T-helper 9 cell (primary cell): ENCODE results near the gene XYLT2.
A peak's percentile ranks its signal among the peaks of the same experiment; 100 is the strongest.

Experiments used
- DNase-seq: peaks from one replicate; pipeline ENCODE4 v3.0.0-alpha.2; 2020

Gene XYLT2

DNA sequence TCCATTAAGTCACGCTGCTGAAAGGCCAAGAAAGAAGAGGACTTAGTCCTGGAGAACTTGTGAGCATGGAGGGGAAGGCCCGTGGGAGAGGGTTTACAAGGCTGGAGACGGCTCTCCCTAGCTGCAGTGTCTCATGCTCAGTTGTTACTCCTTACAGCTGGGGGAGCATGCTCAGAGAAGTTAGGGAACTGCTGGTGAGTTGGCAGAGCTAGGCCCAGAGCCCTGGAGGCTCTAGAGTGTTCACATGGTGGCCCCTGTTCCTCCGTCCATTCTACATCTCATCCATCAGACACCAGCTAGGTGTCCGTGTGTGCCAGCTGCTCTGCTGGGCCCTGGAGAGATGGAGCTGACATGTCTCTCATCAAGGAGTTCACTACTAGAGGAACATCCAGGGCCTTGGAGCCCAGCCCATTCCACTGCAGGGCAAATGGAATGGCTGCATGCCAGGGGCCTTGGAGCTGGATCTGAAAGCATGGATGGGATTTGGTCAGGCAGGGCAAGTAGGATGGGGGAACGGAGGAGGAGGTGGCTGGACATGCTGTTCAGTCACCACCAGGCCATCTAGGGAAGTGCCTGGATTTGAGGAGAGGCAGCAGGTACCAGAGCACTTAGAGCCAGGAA is 6.3 kb downstream of the XYLT2 start:
- no peak for DNase-seq

- no peak for DNase-seq
Observed at GRCh38 chr17:50352693-50353599, 7.0 kb downstream of the XYLT2 start.

GRCh38 chr17:50353600-50354195 is 7.8 kb downstream of the XYLT2 start:
- DNase-seq: no peak

DNA sequence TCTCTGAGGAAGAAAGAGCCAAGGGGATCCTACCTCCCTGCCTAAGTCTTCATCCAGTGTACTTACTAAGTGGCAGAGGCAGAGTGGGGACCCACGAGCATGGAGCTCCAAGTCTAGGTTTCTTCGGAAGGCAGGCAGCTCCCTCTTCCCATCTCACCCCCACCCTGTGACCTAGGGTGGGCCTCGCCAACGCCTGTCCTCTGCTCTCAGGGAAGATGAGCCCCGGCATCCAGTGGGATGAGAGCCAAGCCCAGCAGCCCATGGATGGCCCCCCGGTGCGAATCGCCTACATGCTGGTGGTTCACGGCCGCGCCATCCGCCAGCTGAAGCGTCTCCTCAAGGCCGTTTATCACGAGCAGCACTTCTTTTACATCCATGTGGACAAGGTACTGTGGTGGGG is 8.3 kb downstream of the XYLT2 start:
- DNase-seq: no peak

- no peak for DNase-seq
Observed at GRCh38 chr17:50354776-50355175, 8.8 kb downstream of the XYLT2 start.

DNA sequence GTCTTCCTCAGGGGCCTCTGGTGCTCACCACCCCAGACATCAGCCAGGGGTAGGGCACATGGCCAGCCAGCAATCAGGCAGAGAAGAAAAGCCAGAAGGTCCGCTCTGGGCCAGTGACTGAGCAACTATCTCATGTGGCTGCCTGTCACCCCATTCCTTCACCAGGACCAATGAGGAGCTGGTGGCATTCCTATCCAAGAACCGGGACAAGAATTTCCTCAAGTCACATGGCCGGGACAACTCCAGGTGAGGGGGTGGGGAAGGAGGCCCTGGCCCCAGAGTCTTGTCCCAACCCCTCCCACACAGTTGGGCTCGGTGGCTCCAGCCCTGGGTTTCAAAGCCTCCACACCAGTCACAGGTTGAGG is 9.4 kb downstream of the XYLT2 start:
- no peak for DNase-seq

DNA sequence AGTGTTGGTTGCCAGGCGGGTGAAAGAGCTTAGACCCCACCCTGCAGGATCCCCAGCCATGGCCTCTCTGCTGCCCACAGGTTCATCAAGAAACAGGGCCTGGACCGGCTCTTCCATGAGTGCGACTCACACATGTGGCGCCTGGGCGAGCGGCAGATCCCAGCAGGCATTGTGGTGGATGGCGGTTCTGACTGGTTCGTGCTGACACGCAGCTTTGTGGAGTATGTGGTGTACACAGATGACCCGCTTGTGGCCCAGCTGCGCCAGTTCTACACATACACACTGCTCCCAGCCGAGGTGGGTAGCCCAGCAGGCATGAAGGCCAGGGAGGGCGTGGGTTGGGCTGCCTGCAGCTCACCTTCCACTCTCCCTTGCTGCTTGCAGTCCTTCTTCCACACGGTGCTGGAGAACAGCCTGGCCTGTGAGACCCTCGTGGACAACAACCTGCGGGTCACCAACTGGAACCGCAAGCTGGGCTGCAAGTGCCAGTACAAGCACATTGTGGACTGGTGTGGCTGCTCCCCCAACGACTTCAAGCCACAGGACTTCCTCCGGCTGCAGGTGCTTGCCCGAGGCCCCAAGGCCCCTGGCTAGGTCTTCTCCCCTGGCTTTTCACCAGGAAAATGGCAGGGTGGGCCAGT is 9.9 kb downstream of the XYLT2 start:
- no peak for DNase-seq

DNA sequence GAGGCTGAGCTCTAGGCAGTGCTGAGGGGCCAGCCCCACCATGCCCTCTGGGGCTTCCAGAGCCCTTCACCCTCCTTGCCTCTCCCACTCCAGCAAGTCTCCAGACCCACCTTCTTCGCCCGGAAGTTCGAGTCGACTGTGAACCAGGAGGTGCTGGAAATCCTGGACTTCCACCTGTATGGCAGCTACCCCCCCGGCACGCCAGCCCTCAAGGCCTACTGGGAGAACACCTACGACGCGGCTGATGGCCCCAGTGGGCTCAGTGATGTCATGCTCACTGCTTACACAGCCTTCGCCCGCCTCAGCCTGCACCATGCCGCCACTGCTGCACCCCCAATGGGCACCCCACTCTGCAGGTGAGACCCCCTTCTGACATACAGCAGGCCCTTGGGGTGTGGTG is 10.5 kb downstream of the XYLT2 start:
- no peak for DNase-seq

DNA sequence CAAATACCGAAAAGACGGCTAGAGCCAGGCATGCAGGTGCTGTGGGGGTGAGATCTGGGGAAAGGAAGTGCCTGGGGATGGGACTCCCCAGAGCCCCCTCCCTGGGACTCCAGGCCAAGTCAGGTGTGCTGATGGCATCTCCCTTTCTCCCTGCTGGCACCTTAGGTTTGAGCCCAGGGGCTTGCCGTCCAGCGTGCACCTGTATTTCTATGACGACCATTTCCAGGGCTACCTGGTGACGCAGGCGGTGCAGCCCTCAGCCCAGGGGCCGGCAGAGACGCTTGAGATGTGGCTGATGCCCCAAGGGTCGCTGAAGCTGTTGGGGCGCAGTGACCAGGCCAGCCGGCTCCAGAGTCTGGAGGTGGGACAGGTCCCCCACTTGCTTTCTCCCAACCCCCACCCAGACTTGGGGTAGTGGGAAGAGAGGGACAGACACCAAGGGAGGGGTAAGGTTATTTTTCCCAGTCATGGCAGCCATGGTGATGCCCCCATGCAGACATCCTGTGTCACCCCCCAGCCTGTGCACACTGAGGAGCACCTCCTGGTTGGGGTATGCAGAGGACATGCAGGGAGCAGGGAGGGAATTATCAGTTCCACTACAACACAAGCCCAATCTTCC is 11.1 kb downstream of the XYLT2 start:
- DNase-seq: no peak

DNA sequence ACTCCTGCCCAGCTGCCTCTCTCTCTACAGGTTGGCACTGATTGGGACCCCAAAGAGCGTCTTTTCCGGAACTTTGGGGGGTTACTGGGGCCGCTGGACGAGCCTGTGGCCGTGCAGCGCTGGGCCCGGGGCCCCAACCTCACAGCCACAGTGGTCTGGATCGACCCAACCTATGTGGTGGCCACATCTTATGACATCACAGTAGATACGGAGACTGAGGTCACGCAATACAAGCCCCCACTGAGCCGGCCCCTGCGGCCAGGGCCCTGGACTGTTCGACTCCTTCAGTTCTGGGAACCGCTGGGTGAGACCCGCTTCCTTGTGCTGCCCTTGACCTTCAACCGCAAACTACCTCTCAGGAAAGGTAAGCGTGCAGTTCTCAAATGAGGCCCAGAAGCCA is 12.3 kb downstream of the XYLT2 start:
- DNase-seq: no peak

- no peak for DNase-seq
Observed at GRCh38 chr17:50359005-50359699, 13.2 kb downstream of the XYLT2 start.

DNA sequence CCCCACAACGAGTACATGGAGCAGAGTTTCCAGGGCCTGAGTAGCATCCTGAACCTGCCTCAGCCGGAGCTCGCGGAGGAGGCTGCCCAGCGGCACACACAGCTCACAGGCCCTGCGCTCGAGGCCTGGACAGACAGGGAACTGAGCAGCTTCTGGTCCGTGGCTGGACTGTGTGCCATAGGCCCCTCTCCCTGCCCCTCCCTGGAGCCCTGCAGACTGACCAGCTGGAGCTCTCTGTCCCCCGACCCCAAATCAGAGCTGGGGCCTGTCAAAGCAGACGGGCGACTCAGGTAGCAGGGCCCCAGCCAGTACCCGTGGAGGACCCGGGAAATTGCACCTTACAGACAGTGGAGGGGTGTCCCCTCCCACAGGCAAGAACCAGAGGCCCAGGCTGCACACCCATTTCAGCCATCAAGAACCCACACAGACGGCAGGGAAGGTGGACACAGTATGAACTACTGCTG is 14.1 kb downstream of the XYLT2 start:
- no peak for DNase-seq

- no peak for DNase-seq
Observed at GRCh38 chr17:50360486-50361115, 14.7 kb downstream of the XYLT2 start.

GRCh38 chr17:50361561-50362480 is 15.9 kb downstream of the XYLT2 start:
- DNase-seq: peak; percentile 32

GRCh38 chr17:50362661-50363060 is 16.7 kb downstream of the XYLT2 start:
- no peak for DNase-seq

DNA sequence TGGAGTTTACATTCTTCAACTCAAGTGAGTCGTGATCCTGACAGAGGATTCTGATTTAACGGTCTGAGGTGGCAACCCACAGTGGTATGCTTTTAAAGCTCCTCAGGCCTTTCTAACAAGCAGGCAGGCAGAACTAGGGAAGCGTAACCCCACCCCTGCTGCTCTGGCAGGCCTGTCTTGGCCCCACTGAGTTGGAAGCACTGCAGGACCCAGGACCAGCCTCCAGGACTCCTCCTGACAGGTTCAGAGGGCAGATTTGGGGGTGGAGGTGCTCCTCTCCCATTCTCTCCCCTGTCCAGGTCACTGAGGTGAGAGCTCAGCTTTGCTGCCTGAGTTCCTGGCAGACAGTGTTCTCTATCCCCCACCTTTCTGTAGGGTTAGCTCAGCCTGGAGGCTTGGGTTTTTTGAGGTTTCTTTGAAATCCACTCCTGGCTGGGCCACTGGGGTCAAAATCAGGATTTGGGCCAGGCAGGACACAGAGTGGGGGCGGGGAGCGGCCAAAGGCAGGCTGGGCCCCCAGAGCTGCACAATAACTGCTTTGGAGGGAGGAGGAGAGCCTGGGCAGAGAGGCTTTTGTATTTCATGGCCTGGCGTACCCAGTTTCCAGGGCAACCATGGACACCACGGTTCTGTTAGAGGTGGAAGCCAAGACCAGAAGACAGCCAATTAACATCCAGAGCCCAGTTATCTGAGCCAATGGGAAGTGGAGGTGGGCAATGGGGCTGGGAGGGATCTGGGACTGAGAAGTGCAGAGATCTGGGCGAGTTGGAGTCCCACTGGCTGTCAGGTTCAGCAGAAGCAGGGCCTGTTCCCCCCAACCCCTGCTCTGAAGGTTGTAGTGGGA is 17.5 kb downstream of the XYLT2 start:
- no peak for DNase-seq

DNA sequence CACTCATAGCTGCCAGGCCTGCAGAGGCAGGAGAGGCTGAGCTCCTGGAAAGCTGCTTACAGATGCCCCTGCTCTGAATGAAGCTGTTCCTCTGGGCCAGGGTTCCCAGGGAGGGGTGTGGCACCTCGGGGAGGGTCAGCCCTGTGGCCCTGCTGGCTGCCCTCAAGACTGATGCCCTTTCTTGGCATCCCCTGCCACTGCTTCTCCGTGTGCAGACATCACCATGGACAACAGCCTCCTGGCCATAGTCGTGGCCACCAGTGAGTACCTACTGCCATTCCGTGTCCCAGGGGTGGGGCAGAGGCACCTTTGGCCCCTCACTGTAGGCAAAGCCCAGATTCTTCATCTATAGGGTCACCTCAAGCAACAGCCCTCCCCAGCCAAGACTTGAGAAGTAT is 18.1 kb downstream of the XYLT2 start:
- no peak for DNase-seq

DNA sequence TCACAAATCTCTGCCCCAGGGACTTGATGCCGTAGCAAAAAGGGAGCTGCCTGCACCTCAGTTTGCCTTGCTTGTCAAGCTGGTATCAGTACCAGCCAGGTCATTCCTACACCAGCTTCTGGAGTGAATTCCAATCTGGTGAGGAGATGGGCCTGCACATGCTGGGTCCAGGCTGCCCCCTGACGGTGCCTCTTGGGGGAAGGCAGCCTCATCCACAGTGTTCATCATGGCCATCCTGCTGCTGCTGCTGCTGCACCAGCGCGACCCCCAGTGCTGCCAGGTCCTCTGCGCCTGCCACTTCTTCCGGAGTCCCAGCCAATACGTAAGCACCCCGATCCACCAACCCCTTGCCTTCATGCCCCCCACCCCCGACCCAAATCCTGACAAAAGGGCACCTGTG is 18.8 kb downstream of the XYLT2 start:
- DNase-seq: no peak

DNA sequence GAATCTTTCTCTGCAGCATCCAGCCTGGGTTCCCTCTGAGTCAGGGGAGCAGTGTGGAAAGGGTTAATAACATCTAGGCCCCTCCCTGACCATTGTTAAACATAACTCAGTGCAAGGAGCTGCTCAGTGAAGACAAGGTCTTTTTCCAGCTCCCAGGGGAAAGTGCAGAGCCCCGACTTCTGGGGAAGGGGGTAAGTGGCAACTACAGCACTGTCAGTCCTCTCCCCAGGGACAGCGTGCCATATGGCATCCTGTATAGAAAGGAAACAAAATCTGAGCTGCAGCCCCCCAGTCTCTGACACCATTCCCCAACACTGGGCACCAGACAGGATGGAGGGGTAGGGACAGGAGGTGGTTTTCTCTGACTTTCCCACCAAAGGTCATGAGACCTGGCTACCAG is 19.2 kb downstream of the XYLT2 start:
- no peak for DNase-seq
